ENCODE measurements around the gene SLC66A1. TPM values are rescaled to one million over a fixed set of nuclear protein-coding genes. Genes with fewer than 3 reads are reported as not detected.

SLC66A1 gene
- polyA plus RNA-seq, 3 donors from 2014 or later = 2.4 to 10.2 (median 3.3) TPM

DNA sequence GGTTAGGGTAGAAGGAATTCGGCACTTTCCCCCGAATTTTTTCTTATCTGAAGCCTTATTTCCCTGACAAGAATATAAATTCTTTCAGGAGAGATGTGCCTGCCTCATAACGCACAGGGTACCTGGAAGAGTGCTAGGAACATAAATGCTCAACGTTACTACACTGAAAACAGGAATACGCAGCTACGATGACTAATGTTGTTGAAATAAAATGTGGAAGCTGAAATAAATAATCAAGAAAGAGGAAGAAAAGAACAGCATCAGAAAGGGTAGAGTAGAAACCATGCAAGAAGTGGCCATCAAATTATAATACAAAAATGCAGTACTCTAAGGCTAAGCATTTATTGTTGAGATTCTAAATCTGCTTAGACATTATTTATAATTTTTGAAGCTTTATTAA is 33.9 kb downstream of the SLC66A1 start:
- Mint-ChIP-seq H3K27me3 (ENCODE audit: low read depth in 3 of 3) (peaks cover 2 to 13% (median 8%) of the 10 kb centered on the region in 3 donors), H3K4me1 (peaks cover 6 to 11% of the 10 kb centered on the region in 2 donors), H3K27ac (peak overlapping the region in 2 of 6 donors; percentile 2 to 36), H3K36me3 (peaks cover 4 to 17% (median 5%) of the 10 kb centered on the region in 3 donors), H3K9me3 (no peaks in the 10 kb centered on the region), H3K4me3 (no peak overlapping the region)
- DNase-seq = no peak

DNA sequence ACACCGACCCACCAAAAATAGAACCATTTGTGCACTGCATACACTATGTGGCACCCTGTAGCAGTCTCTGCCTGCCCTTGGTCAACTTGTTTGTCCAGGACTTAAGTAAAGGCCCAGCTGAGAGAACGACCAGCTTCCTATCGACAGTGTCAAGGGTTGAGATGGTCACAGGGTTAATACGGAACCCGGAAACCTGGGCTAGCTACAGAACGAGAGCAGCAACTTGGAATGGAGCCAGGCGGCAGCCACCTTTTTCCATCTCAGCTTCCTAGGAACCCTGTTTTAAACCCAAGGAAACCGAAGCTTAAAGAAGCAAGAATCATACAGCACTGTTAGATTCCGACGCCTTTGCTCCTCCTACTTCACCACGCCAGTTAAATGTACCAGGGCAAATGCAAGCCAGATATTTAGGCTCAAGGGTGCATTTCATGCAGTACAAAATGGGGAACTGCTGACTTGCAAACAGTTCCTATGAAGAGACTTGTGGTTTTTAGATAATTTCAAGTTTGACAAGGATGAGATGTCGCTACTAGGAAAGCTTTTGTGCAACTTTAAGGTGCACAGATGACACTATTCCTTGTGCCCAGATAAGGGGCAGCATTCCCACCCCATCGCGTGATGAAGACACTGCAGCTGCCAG is 35.5 kb downstream of the SLC66A1 start:
- Mint-ChIP-seq H3K4me3 (no peak overlapping the region), H3K9me3 (no peaks in the 10 kb centered on the region), H3K4me1 (peaks cover 5 to 7% of the 10 kb centered on the region in 2 donors), H3K36me3 (peaks cover 3 to 21% (median 7%) of the 10 kb centered on the region in 3 donors), H3K27me3 (ENCODE audit: low read depth in 3 of 3) (peaks cover 2 to 7% (median 5%) of the 10 kb centered on the region in 3 donors), H3K27ac (peak overlapping the region in 4 of 6 donors; percentile 19 to 69 (median 30))
- no peak for DNase-seq

DNA sequence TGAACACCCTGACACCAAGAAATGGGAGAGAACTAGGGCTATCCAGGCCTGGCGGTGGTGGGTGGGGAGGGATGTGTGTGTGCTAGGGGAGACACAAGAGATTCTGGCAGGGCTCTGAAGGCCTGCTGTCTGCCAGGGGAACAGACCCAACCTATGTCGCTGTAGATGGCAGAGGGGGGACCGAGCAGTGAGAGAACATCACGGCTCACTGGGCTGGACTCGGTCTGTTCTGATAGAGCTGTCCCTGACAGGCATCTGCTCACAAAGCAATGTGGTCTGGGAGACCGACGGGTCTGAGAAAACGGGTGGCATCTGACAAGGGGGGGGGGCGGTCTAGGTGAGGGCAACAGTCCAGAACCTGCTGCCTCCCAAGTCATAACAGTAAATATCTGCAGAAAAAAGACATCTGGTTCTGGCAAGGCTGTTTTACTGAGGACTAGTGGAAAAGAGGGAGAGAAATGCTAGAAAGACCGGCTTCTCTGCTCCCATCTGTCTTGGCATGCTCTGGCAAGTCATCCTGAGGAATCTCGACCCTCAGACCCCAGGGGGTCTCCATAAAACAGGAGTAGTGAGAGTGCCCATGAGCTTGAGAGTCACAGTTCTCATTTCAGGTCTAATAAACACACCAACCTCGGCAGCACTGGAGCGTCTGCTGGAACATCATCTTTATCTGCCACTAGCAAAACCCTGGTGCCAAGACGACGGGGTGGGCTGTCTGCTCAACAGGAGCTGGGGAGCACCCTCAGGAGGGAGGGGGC is 36.5 kb downstream of the SLC66A1 start:
- H3K9me3 Mint-ChIP-seq = no peaks in the 10 kb centered on the region
- no peak for DNase-seq
- peak overlapping the region in 1 of 6 donors; percentile 58 for H3K27ac Mint-ChIP-seq
- H3K4me3 Mint-ChIP-seq = no peak overlapping the region
- peaks cover 2 to 7% (median 5%) of the 10 kb centered on the region in 3 donors for H3K27me3 Mint-ChIP-seq (ENCODE audit: low read depth in 3 of 3)
- peaks cover 0 to 24% (median 7%) of the 10 kb centered on the region in 3 donors for H3K36me3 Mint-ChIP-seq
- H3K4me1 Mint-ChIP-seq = peaks cover 5 to 7% of the 10 kb centered on the region in 2 donors

DNA sequence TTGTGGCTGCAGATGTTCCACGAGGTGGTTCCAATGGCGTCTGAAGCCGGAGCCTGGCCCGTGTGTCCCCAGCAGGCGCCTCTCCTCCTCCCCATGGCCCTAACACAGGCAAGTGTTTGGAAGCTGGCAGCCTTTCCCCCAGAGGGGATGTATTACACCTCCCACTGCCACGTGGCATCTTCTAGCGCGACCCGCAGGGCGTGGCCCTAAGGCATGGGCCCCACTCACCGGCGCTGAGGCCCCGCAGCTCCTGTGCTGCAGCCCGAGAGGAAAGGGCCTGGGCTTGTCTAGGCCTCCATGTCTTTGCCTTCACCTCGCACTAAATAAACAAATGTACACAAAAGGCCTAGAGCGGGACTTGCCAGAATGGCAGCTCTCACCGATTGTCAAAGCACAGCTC is 37.9 kb downstream of the SLC66A1 start:
- Mint-ChIP-seq H3K36me3 (peaks cover 0 to 25% (median 3%) of the 10 kb centered on the region in 3 donors), H3K27ac (peak overlapping the region in 2 of 6 donors; percentile 45 to 63), H3K9me3 (no peaks in the 10 kb centered on the region), H3K4me3 (no peak overlapping the region), H3K4me1 (peaks cover 5 to 7% of the 10 kb centered on the region in 2 donors), H3K27me3 (ENCODE audit: low read depth in 3 of 3) (peaks cover 2 to 5% (median 3%) of the 10 kb centered on the region in 3 donors)
- DNase-seq = no peak

DNA sequence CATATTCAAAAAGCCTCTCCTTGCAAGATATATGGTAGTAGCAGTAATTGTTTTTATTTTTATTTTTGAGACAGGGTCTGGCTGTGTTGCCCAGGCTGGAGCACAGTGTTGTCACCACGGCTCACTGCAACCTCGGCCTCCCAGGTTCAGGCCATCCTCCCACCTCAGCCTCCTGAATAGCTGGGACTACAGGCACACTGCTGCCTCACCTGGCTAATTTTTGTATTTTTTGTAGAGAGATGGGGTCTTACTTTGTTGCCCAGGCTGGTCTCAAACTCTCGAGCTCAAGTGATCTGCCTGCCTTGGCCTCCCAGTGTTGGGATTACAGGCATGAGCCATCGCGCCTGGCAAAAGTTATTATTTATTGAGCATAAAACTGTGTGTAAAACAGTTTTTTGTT is 38.4 kb downstream of the SLC66A1 start:
- no peak for DNase-seq
- Mint-ChIP-seq H3K27me3 (ENCODE audit: low read depth in 3 of 3) (peaks cover 2 to 5% (median 3%) of the 10 kb centered on the region in 3 donors), H3K27ac (no peak overlapping the region), H3K4me1 (peaks cover 5 to 7% of the 10 kb centered on the region in 2 donors), H3K9me3 (no peaks in the 10 kb centered on the region), H3K36me3 (peaks cover 0 to 25% (median 3%) of the 10 kb centered on the region in 3 donors), H3K4me3 (no peak overlapping the region)

DNA sequence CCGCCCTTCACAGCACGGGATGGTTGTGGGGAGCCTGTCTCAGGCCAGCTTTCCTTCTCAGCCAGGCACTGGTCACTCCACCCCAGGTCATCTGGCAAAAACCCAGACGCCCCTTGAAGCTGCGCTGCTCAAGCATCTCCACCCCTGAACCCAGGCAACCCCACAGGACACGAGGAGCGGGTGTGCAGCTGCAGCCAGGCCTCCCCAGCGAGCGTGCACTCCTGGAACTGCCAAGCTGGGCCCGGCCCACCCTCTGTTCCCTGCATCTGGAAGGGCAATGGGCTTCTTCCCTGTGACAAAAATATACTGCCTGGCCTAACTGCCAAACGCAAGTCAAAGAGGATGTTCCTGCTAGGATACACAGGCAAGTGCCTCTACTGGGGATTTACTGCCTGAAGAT is 39.7 kb downstream of the SLC66A1 start:
- no peak overlapping the region for H3K4me3 Mint-ChIP-seq
- H3K9me3 Mint-ChIP-seq = no peaks in the 10 kb centered on the region
- peaks cover 0 to 26% (median 3%) of the 10 kb centered on the region in 3 donors for H3K36me3 Mint-ChIP-seq
- peaks cover 0 to 5% (median 3%) of the 10 kb centered on the region in 3 donors for H3K27me3 Mint-ChIP-seq (ENCODE audit: low read depth in 3 of 3)
- no peak for DNase-seq
- peaks cover 5 to 7% of the 10 kb centered on the region in 2 donors for H3K4me1 Mint-ChIP-seq
- H3K27ac Mint-ChIP-seq = peak overlapping the region in 1 of 6 donors; percentile 8

DNA sequence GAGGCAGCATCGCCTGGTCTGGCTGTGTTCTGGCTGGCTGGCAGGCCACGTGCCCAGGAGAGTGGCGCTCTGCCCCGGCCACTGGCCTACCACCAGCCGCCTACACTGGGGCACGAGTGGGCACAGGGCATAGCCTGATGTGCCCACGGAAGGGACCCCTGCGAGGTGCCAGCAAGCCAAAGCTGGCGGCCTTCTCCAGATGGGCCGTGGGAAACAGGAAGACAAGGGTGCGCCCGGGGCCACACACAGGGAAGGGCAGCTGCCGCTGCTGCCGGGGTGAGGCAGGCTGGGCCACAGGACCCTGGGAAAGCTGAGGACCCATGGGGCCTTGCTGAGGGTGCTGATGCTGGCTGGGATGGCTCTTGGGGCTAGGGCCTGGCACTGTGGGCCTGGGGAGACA is 40.7 kb downstream of the SLC66A1 start:
- Mint-ChIP-seq H3K27me3 (ENCODE audit: low read depth in 3 of 3) (peaks cover 0 to 3% (median 2%) of the 10 kb centered on the region in 3 donors), H3K4me1 (peaks cover 10 to 11% of the 10 kb centered on the region in 2 donors), H3K4me3 (no peak overlapping the region), H3K9me3 (no peaks in the 10 kb centered on the region), H3K27ac (peak overlapping the region in 1 of 6 donors; percentile 18), H3K36me3 (peaks cover 0 to 26% (median 3%) of the 10 kb centered on the region in 3 donors)
- DNase-seq = no peak

DNA sequence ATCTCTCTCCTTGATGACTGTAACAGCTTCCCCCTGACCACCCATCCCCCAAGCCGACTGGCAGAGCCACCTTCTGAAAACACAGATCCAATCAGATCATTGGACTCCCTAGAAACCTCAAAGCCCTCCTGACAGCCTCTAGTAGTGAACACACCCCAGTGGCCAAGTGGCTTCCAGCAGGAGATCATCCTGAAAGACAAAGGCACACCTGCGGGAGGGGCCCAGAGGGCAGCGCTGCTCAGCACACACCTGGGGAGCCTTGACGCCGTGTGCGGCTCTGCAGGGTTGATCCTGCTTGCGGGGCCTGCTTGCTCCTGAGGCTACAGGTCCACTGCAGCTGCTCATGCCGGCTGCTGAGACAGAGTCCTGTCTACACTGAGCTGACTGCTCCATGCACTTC is 41.5 kb downstream of the SLC66A1 start:
- Mint-ChIP-seq H3K9me3 (no peaks in the 10 kb centered on the region), H3K4me3 (no peak overlapping the region), H3K27ac (no peak overlapping the region), H3K4me1 (peaks cover 16 to 17% of the 10 kb centered on the region in 2 donors), H3K36me3 (peaks cover 0 to 26% (median 3%) of the 10 kb centered on the region in 3 donors), H3K27me3 (ENCODE audit: low read depth in 3 of 3) (peaks cover 0 to 5% (median 3%) of the 10 kb centered on the region in 3 donors)
- no peak for DNase-seq

DNA sequence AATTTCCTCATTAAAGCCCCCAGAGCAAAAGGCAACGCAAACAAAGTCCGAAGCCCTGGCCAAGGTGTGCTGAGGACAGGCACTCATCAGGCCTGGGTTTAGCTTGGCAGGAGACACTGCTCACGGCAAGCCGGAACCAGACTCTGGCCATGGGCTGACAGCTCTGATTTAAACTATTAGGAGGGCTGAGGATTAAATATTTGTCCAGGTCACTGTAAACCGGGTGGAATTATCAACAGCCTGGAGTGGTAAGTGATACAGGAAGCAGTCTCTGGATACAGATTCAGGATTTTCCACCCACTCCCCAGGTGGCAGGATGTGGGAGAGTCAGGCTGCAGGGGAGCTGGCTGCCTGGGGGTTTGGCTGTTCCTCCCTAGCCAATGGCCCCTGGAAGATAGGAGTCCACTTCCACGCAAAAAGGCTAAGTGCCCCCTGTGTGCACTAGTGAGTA is 42.4 kb downstream of the SLC66A1 start:
- DNase-seq = no peak
- H3K27me3 Mint-ChIP-seq (ENCODE audit: low read depth in 3 of 3) = peaks cover 0 to 5% (median 3%) of the 10 kb centered on the region in 3 donors
- H3K27ac Mint-ChIP-seq = no peak overlapping the region
- no peak overlapping the region for H3K4me3 Mint-ChIP-seq
- no peaks in the 10 kb centered on the region for H3K9me3 Mint-ChIP-seq
- H3K36me3 Mint-ChIP-seq = peaks cover 0 to 26% (median 3%) of the 10 kb centered on the region in 3 donors
- H3K4me1 Mint-ChIP-seq = peaks cover 26 to 27% of the 10 kb centered on the region in 2 donors

DNA sequence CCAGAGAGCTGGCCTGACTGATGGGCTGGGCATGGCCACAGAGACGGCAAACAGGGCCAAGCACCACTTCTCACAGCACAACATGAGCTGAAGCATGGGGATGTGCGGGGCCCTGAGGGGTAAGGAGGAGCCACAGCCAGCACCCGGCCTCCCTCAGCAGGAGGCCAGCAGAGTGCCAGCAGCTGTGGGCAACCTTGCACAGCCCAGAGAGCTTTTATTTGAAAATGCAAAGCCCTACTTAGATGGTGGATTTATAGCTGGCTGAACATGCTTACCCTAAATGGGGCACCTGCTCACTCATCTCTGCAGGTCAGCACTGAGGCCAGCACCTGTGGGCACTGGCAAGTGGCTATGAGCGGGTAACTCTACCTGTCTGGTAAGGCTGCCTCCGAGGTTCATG is 44.1 kb downstream of the SLC66A1 start:
- Mint-ChIP-seq H3K4me3 (no peak overlapping the region), H3K27ac (peak overlapping the region in 1 of 6 donors; percentile 32), H3K9me3 (no peaks in the 10 kb centered on the region), H3K4me1 (peaks cover 43 to 44% of the 10 kb centered on the region in 2 donors), H3K36me3 (peaks cover 0 to 22% (median 3%) of the 10 kb centered on the region in 3 donors), H3K27me3 (ENCODE audit: low read depth in 3 of 3) (peaks cover 3% of the 10 kb centered on the region in 3 donors)
- DNase-seq = no peak

DNA sequence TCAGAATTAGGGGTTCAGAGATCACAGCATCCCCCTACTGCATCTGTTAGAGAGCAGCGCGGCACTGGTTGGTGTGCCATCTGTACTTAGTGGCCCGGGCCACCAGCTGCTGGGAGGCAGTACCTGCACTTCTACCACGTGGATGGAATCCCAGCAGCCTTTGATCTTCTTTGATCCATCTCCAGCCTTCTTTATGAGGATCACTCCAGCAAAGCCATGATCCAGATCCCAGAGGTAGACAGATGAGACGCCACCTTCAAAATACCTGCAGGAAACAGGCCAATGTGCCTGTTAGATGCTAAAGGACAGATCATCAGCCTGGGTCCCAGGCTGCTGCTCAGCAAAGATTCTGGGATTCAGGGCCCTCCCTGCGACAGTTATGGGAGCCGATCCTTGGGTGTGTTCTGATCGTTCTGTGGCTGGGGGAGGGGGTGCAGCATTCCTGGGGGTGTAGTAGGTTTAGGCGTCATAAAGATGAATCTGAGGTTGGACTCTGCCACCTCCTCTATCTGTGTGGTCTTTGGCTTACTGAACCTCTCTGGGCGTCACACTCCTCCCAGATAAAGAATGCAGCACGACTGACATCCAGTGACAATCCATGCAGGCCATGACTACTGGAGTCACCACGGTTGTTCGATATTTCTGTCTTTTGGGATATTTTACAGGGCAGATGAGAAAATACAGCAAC is 45.3 kb downstream of the SLC66A1 start:
- Mint-ChIP-seq H3K36me3 (peaks cover 0 to 17% (median under 1%) of the 10 kb centered on the region in 3 donors), H3K27me3 (ENCODE audit: low read depth in 3 of 3) (peaks cover 3% of the 10 kb centered on the region in 3 donors), H3K4me1 (peaks cover 49 to 55% of the 10 kb centered on the region in 2 donors), H3K4me3 (no peak overlapping the region), H3K27ac (peak overlapping the region in 4 of 6 donors; percentile 3 to 84 (median 39)), H3K9me3 (no peaks in the 10 kb centered on the region)
- no peak for DNase-seq

DNA sequence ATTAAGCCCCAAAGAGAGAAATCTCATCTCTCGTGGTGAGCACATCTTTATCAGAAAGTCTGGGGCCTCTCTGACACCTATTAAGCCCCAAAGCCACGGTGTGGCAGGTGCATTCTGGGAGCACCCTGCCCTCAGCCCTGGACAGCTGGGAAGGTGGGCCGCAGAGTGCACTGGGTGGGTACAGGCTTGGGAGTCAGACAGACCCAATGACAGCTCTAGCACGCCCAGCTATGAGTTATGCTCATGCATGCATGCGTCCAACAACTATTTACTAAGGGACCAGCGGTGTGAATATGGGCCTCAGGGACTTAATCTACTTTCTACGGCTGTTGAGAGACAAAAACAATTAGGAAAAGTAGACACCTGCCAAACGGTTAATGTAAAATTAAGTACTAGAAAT is 46.6 kb downstream of the SLC66A1 start:
- Mint-ChIP-seq H3K27me3 (ENCODE audit: low read depth in 3 of 3) (peaks cover 0 to 5% (median 3%) of the 10 kb centered on the region in 3 donors), H3K36me3 (peaks cover 0 to 12% (median 0%) of the 10 kb centered on the region in 3 donors), H3K27ac (no peak overlapping the region), H3K9me3 (no peaks in the 10 kb centered on the region), H3K4me1 (peaks cover 56 to 66% of the 10 kb centered on the region in 2 donors), H3K4me3 (no peak overlapping the region)
- DNase-seq = no peak

DNA sequence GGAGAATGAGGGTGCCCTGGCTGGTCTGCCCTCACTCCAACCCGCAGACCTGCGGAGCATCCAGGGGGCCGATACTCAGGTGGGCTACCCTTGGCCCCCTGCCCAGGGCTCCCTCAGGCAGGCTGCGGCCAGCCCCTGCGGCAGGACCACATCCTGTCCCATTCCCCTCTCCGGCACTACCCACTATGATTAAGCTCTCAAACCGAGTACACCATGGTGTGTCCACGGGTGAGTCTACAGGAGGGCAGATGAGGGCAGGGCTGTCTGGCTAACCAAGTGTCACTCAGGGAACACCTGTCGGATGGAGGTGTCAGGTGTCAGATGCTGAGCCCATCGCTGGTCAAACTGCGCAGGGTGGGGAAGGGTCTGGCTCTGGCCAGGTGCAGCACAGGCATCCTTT is 47.2 kb downstream of the SLC66A1 start:
- no peak for DNase-seq
- Mint-ChIP-seq H3K36me3 (peaks cover 0 to 8% (median 0%) of the 10 kb centered on the region in 3 donors), H3K9me3 (no peaks in the 10 kb centered on the region), H3K27ac (peak overlapping the region in 2 of 6 donors; percentile 39 to 67), H3K4me3 (peak overlapping the region in 1 of 5 donors; percentile 18), H3K4me1 (peaks cover 61 to 68% of the 10 kb centered on the region in 2 donors), H3K27me3 (ENCODE audit: low read depth in 3 of 3) (peaks cover 0 to 5% (median 3%) of the 10 kb centered on the region in 3 donors)

All from immature natural killer cell (primary cell).